HEK293T (cell line): ENCODE results near the gene GALNT5.

Experiments used
- L3MBTL2 ChIP-seq: fragments of 450-650 bp; conservative IDR thresholded peaks from 2 replicates; pipeline ENCODE4 v1.6.1; 2016; ENCODE audit warnings: mild to moderate bottlenecking
- SP1 ChIP-seq: fragments of 450-650 bp; IDR thresholded peaks from 2 replicates; pipeline ENCODE4 v1.6.1; 2017

GRCh38 chr2:157259386-157259785, 1.9 kb downstream of the GALNT5 start:
- no peak for TF ChIP-seq L3MBTL2
- TF ChIP-seq SP1: no peak
